ENCODE data around the gene OPCML.

OPCML gene

DNA sequence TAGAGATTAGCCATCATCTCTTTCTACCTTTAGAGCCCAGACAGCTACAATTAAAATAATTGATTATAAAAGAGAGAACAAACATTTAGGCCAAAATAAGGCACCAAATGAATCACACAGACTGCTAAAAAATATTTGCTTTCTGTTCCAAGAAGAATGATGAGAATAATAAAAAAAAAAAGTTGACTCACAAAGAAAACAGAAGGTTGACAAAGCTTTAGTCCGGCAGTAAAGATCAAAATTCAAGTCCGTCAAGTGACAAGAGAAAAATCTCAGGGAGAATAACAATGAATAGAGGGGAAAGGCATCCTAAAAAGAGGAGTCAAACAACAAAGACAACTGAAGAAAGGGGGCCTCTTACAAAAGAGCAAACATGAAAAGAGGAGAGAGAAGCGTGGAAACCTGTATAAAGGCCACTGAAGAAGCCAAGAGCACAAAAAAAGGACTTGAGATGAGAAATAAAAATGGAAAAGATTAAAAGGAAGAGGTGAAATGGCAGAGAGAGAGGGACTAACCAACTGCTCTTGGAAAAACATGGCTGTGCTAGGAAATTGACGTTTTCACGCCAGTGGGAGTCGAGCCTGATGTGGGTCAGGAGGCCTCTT lies 910.2 kb downstream of the OPCML start:
- DNase-seq (ENCODE audit: low read depth) = no peak

DNA sequence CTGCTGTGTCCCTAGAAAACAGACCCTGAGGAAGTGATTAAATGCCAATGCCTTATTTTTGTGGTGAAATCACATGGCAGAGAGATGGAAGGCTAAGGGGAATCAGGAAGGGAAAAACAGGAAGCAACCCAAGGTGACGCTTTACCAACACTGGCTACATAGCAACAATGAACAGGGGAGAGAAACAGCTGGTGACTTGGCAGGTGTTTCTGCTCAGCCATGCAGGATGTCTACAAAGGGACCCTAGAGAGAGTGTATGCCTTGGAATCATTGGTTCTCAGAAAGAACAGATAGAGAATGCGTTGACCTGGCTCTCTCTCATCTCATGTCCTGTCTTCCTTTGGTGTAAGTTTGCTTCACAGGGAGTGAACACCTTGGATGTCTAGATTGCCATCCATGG lies 911.9 kb downstream of the OPCML start:
- DNase-seq (ENCODE audit: low read depth) = no peak

DNA sequence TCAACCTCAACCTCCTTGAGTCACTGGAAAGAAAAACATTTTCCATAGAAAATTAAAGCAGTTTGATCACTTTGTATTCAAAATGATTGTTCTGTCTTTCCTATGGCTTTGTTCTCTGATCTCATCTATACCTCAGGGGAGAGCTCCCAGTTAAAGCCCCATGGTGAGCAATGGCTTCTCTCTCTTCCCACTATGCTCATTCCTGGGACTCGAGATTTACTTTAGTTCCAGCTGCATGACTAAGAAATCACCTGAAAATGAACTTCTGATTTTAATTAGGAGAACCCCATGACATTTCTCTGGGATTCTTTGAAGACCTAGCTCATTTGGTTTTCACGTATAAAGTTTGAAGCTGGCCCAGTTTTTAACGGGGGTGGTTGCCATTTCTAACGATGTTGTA lies 921.5 kb downstream of the OPCML start:
- no peak for DNase-seq (ENCODE audit: low read depth)

DNA sequence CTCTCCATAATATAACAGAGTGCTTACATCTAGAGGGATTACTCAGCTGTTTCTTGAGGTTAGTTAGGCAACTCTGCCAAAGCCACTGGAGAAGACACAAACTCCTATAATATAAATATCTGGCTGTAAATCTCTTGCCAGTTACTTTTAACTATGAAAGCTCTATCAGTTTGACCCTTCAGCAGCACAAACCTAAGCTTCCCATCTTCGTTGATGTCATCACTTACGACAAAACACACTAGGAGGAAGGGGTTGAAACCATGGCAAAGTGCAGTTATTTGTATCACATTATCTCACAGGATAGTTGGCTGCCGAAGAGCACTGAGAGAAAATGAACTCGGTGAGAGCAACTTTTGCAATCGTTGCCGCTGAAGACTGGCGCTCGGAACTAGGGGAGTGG lies 922.1 kb downstream of the OPCML start:
- no peak for DNase-seq (ENCODE audit: low read depth)

DNA sequence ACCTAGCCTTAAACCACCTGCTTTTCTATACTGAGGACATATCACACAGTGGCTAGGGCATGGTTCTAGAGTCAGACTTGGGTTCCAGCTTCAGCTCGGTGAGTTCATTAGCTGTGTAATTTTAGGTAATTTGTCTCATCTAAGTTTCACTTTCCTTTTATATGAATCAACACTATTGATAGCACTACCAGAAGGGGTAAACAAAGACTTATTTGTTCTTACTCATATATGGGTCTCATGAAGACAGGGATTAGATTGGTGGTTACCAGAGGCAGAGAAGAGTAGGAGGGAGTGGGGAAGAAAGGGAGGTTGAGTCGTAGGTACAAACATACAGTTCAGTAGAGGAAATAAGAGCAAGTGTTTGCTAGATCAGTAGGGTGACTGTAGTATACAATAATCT lies 924.7 kb downstream of the OPCML start:
- DNase-seq (ENCODE audit: low read depth) = no peak

DNA sequence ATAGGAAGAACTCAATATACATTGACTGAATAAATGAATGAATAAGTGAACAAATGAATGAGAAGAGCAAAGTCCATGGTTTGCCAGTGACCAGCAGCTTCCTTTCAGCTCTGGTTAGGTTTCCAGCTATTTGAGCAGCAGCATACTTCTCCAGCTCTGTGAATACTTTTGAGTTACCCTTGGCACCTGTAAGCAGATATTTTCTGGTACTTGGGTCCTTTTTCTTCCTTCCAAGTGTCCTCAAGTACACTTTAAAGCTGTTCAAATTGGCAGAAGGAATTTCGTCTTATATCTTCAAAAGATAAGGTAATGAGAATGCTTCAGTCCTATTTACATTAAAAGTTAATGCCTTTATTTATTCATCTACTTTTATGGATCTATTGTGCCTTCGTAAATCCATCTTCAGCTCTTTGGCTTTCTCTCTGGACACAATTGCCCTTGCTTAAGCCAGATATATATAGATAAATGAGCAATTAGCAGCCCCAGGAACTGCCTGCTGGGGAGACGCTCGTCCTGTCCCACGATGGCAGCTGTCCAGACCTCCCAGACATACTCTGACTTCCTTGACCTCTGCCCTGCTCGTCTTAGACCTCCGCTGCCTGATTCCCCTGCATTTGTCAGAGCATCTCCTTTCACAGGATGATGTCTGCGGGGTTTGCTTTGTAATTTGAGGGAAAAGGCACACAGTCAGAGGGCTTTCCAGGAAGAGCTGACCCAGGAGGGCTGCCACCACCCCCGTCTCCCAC lies 926.3 kb downstream of the OPCML start:
- DNase-seq (ENCODE audit: low read depth) = no peak

DNA sequence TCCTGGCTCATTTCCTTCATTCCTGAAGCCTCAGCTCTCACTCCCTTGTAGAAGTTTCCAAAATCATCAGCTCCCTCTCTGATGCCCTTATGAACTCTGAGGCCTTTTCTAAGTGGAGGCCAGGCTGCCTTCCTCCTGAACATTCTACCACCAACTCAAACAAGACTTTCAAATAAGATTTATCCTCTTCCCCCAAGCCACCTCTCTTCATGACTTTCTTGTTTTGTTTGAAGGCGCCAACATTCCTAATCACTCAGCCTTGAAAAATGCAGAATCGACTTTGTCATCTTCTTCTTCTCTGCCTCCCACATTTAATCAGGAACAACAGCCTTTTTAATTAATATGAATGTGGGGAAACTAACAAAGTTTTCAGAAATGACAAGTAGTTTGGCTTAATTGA lies 927.9 kb downstream of the OPCML start:
- no peak for DNase-seq (ENCODE audit: low read depth)

DNA sequence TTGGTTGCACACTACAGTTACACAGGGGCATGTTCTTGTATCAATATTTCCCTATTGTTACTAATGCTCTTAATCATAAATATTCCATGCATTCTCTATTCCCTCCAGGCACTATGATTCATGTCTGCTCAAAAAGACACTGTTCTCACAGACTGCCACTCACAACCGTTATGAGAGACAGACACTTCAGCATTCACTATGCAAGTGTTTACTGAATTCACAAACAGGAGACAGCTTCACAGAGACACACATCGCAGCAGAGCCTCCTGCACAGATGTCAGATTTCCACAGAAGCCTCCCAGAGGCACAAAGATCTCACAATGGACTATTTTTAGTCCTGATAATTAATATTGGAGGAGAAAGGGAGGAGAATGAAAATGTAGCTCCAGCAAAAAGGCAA lies 930.4 kb downstream of the OPCML start:
- no peak for DNase-seq (ENCODE audit: low read depth)

DNA sequence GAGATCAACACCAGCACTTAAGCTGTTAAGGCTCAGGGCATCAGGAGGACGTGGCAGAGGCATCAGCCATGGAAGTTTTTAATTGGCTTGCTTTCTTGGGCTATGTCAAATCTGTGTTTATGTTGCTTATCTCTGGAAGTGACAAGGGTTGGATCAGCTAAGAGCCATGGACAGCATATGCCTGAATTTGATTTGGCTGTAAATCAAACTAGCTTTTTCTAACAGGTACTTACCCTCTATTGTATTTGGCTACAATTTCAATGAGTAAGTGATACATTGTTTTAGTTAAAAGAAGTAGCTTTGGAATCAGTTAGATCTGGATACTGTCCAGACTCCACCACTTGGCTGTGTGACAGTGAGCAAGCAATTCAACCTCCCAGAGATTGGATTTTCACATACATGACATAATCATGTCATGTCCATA lies 936.6 kb downstream of the OPCML start:
- DNase-seq (ENCODE audit: low read depth) = no peak

DNA sequence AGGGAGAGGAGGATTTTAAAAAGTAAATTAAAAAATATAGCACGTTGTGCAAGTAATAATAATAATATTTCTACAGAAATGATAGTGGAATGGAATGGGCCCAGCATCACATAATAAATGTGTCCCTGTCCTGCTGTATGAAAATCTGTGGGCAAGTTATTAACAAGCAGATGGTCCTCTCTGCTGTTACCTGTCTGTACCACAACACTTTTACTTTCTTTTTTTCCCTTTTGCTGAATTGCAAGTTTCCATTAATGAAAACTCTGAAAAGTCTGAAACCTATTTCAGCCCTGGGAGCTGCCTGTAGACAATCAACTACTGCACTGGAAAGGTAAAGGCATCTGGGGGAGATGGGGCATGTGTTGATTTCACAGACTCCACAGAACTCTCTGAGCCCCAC lies 937.1 kb downstream of the OPCML start:
- no peak for DNase-seq (ENCODE audit: low read depth)

DNA sequence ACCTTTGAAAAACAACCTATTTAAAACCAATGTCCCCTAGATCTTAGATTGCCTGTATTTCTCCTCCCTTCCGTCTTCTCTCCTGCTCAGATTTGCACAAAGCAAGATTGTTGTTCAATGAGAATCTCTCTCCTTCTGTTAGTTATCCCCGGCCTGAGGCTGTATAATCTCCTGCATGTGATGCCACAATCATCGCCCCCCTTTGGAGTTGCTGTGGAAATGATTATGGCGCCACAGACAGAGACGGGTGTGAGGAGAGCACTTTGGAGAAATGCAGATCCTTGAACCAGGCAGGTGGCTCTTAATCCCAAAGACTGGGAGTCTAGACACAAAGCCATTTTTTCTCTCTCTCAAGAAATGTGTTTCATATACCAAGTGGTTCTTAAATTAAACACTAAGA lies 941.3 kb downstream of the OPCML start:
- DNase-seq (ENCODE audit: low read depth) = no peak

DNA sequence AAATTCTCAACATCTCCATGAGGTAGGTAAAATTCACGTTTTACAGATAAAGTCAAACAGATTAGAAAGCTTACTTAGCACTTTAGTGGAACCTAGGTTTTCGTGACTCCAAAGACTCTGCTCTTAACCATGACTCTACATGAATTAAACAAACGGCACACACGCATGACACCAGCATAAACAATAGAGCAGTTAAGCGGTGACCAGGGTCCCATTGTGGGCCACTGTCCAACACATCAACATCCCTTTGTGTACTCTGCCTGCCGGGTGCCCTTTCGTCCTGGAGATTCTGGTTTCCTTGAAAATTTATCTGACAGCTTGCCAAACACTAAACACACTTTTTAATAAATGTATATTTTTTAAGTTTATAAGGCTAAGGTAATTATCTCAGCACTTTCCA lies 941.7 kb downstream of the OPCML start:
- no peak for DNase-seq (ENCODE audit: low read depth)

DNA sequence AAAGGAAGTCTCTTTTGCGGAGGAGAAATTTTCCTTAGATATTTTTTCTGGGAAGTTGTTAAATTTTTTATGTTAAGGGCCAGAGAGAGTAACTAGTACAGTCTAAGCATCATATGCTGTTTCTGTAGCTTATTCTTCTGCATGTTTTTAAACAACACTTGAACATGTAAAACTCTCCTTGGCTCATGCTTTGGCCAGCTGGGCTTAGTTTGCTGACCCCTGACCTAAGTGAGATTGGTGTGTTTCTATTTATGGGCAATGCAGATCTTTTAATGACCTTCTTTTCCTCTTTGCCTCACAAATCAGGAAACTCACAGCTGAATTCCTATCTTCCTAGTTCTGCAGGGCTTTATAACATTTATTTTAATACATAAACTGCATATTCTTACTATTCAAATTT lies 942.5 kb downstream of the OPCML start:
- no peak for DNase-seq (ENCODE audit: low read depth)

DNA sequence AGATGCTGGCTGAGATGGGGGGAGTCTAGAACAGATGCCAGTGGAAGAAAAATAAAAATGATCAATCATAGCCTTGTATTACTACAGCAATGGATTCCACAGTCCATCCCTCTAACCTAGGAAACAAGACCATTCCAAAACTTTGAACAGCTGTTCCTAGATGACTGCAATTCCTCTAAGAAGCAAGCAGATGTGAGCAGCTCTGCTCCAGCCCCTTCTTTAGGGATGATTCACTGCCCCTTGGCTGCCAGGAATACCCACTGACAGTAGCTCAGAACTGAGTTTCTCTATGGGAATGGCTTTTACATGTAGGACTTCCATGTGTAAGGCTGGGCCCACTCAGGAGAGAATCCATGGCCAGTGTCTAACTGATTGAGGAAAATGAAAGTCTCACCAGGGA lies 943.9 kb downstream of the OPCML start:
- DNase-seq (ENCODE audit: low read depth) = no peak

DNA sequence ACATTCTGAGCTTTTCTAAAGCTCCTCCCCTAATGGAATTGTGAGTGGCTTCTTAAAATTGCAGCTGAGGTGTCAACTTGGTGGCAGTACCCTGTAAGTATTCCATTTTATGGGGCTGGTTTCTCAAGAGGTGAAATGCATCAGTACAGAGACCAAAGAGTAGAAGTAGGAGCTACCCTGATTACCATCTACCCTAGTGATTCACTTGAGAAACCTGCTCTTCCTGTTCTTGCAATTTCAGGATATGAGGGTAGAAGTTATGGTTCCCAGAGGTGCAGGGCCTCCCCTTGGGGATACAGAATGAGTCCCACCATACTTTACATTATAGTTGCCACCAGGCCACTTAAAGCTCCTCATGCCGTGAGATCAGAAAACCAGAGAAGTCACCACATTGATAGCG lies 944.6 kb downstream of the OPCML start:
- no peak for DNase-seq (ENCODE audit: low read depth)

DNA sequence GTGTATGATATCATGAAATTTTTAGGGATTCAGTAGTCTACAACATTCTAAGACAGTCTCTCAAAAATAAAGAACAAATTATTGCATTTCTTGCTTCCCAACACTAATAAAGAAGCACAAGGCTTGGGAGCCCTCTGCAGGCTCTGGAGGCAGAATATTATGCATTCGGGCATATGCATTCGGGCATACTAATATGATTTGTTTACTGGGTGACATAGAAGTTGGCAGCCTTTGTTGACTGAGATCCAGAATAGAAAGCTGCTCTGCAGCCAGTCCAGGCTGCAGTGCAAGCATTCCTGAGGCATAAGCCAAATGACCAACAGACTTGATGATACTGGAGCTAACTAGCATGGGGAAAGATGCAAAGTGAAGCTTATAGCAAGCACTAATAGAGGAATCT lies 945.5 kb downstream of the OPCML start:
- DNase-seq (ENCODE audit: low read depth) = no peak

DNA sequence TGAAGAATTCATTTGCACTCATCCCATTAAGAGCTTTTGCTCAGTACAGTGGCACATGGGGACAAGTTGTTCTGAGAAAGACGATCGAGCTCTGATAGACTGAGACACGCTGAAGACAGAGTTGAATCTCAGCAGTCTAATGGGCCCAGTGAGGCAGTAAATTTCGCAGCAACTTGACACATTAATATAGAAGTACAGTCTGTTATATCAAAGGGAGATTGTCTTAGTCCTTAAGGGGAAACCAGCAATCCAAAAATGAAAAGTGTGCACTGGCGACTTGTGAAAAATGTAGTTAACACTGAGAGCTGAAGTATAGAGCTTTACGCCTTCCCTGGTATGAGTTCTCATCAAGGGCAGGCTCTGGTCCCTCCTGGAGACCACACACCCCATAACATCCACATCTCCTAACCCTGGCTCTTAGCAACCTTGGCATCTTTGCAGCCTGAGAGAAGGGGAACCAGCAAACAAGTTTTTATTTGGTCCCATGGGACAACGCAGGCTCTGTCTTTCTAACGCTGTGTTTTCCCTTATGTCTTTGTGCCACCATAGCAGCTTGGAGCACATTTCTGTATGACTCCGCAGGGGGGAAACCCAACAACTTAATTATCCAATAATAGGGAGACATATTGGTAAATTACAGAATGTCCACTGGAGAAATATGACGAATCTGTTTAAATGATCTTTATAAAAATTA lies 952.5 kb downstream of the OPCML start:
- no peak for DNase-seq (ENCODE audit: low read depth)

DNA sequence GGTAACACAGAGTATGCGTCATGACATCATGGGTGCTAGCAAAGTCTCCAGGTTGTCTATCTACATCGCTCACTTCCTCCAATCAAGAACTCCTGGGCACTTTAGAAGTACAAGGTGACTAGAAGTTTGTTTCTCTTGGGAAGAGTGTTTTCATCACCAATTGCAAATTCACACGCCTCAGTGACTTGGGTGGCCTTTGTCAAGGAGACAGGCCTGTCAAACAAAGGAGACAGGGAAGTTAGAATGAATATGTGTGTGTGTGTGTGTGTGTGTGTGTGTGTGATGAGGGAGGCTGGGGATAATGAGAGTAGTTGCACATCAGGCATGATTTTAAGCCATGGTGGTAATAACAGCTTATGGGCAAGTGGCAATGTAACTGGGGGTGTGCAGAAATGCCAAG lies 953.2 kb downstream of the OPCML start:
- DNase-seq (ENCODE audit: low read depth) = no peak

DNA sequence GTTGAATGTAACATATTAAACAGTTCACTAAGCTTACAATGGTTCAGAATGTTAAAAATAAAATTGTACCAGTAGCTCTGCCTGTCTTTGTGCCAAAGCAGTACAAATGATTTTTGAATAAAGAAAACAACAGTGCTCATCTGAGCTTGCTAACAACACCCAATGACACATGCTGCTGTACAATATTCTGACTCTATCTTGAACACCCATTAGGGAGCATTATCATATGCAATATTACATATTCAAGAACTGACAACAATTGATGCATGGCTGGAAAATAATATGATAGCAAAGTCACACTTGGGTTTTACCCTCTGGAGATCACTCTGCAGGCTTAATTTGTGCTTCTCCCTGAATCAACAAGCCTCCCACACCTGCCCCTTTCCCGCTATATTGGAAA lies 953.7 kb downstream of the OPCML start:
- DNase-seq (ENCODE audit: low read depth) = no peak

DNA sequence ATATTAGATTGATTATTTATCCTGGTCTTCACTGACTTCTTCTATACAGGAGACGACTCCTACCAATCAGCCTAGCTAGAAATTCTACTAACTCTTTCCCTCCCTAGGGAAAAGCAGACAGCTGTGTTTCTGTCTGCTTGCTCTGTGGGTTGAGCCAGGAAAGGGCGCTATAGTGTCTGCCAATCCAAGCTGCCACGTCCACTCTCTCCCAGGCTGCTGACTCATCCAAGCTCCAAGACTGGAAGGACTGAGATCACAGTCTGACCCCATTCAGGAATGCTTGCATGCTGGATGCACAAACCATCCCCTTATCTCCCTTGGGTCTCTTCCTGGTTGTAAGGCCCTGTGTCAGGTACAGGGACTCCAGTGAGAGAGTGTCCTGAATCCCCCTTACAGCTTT lies 955.6 kb downstream of the OPCML start:
- no peak for DNase-seq (ENCODE audit: low read depth)

DNA sequence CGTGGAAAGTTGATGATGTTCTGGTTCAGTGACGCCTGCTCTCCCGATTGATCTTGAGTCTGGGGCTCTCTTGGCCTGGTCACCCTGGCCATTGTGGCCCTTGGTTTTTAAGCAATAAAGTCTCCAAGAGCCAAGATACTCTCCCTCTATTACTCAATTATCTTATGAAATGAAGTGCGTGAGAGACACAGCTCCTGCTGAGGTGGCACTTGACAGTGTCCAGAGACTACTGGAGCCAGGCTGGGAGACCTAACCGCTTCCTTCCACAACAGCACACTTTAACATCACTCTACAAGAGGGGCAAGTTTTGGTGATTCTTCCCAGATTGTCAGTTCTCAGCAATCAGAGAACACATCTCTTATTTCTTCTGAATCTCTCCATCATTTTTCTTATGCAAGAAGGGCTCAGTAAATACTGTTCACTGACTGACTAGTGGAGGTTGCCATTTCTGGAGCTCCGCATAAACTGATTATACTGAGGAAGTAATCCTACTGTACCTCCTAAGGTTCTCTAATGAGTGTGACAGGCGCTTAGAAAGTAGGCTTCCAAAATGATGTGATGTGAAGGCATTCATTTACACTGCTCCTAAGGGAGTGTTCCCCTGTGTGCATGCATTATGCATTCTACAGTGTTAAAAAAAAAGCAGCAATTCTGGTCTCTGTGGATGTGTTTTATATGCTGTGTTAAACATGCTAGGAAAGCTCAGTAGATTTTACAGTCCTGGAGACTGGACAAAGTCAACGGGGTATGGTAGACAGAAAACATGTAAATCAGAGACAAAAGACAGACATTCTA lies 968.0 kb downstream of the OPCML start:
- DNase-seq (ENCODE audit: low read depth) = no peak

DNA sequence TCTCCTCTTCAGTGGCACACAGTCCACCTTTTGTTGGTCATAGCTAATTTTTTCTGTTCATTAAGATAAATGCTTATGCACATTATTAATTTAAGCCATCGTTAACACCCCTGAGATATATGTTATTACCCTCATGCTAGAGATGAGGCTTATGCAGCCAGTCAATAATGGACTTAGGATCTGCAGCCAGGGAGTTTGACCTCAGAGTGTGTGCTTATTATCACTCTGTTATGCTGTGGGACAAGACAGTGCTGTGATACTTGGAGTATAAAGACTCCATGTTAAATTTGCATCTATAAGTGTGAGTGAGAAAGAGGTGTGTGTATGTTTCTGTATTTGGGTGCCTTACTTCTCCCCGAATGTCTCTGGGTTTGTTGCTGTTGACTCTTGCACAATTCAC lies 969.3 kb downstream of the OPCML start:
- DNase-seq (ENCODE audit: low read depth) = no peak

DNA sequence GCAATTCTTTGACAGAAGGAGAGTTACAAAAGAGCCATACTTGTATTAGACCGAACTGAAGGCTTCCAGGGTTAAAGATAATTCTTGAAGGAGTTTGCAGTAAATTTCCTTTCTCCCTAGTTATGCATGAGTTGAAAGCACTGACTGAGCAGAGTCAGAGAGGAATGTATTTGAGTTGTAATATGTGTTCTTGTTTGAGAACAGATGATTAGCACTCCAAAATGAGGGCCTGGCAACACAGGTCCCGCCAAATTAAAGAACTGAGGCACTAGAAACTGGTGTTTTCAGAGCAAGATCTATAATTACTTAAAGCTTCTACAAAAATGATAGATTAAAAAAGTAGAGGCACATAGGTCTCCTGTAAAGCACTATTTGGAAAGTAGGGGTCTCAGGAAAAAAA lies 970.4 kb downstream of the OPCML start:
- no peak for DNase-seq (ENCODE audit: low read depth)

Data from T follicular helper cell (primary cell).